ENCODE data around the gene ISG20L2.
"Not testable (repeated sequence)": the region's sequence is repeated elsewhere in the genome, so short reads cannot be mapped to it uniquely, and the experiment has no call there.

ISG20L2 gene

DNA sequence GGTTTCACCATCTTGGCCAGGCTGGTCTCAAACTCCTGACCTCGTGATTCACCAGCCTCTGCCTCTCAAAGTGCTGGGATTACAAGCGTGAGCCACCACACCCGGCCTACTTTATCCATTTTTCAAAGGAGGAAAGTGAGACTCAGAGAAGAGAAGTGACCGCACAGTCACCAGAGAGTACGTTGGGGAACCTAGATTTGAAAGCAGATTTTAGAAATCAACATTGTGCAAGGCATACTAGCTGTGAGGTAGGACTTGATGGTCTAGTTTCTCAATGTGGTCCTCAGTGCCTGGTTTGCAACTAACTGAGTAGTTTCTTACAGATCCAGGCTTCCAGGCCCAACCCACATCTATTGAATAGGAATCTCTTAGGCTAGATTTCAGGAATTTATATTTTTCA lies 37.1 kb upstream of the ISG20L2 start:
- no peak for ATAC-seq
- no peak for TF ChIP-seq SNAI2 (CRISPR knock-in tag; IDR thresholded peaks at IDR 0.05)

DNA sequence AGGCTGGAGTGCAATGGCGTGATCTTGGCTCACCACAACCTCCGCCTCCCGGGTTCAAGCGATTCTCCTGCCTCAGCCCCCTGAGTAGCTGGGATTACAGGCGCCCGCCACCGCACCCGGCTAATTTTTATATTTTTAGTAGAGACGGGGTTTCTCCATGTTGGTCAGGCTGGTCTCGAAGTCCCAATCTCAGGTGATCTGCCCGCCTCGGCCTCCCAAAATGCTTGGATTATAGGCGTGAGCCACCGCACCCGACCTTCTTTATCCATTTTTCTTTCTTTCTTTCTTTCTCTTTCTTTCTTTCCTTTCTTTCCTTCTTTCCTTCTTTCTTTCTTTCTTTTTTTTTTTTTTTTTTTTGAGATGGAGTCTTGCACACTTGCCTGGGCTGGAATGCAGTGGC lies 36.6 kb upstream of the ISG20L2 start:
- not testable (repeated sequence) for ATAC-seq

DNA sequence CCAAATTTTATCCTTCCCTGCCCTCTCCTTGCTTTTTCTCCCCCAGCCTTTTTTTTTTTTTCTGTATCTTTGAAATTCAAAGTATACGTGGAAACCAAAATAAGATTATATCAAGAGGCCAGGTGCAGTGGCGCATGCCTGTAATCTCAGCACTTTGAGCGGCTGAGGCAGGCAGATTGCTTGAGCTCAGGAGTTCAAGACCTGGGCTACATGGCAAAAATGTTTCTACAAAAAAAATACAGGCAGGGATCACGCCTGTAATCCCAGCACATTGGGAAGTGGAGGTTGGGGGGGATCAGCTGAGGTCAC lies 32.2 kb upstream of the ISG20L2 start:
- no peak for ATAC-seq
- TF ChIP-seq ARNTL (CRISPR knock-in tag; IDR thresholded peaks at IDR 0.05; ENCODE audit: borderline replicate concordance, low read depth) (no peak), BACH2 (CRISPR knock-in tag; IDR thresholded peaks at IDR 0.05; ENCODE audit: borderline replicate concordance) (no peak), OSR1 (CRISPR knock-in tag; IDR thresholded peaks at IDR 0.05) (no peak), ZC3H10 (CRISPR knock-in tag; IDR thresholded peaks at IDR 0.05) (no peak), SNAI2 (CRISPR knock-in tag; IDR thresholded peaks at IDR 0.05) (no peak), TCF4 (CRISPR knock-in tag; IDR thresholded peaks at IDR 0.05; ENCODE audit: borderline replicate concordance) (no peak), ISL1 (CRISPR knock-in tag; IDR thresholded peaks at IDR 0.05) (no peak), TOX (CRISPR knock-in tag; IDR thresholded peaks at IDR 0.05; ENCODE audit: borderline replicate concordance) (no peak)

DNA sequence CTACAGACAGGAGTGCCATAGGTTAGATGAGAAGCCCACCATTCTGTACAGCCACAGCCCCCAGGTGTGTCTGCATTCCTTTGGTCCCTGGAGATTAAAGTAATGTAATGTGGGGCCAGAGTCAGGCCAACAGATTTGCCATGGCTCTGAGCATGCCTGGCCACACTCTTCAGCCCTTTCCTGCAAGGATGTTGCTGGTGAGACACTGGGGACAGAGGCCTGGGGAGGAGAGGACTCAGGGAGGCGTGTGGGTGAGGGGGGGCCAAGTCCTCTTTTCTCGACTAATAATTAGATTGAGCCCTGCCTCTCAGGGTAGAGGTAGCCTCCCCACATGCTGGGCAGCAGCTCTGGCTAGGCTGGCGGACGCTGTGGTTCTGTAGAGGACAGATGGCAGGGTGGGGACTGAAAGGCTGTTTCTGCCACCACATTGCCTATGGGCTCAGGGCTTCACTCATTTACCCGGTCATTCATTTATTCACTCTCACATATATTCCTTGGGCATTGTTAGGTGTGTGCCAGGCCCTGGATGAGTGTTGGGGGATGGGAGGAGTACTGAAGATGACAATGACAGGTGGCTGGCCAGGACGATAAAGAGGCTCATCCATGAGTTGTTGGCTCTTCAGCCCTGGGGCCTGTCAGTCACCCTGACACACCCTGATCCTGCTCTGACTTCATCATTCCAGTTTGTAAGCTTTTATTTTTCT lies 31.7 kb upstream of the ISG20L2 start:
- TF ChIP-seq OSR1 (CRISPR knock-in tag; IDR thresholded peaks at IDR 0.05) (no peak), ZC3H10 (CRISPR knock-in tag; IDR thresholded peaks at IDR 0.05) (no peak), TCF4 (CRISPR knock-in tag; IDR thresholded peaks at IDR 0.05; ENCODE audit: borderline replicate concordance) (no peak), ESRRG (CRISPR knock-in tag; IDR thresholded peaks at IDR 0.05) (no peak), SNAI2 (CRISPR knock-in tag; IDR thresholded peaks at IDR 0.05) (no peak), CSDC2 (CRISPR knock-in tag; IDR thresholded peaks at IDR 0.05) (no peak), ISL1 (CRISPR knock-in tag; IDR thresholded peaks at IDR 0.05) (no peak), TOX (CRISPR knock-in tag; IDR thresholded peaks at IDR 0.05; ENCODE audit: borderline replicate concordance) (no peak), ZFP3 (CRISPR knock-in tag; IDR thresholded peaks at IDR 0.05) (no peak), GLIS3 (CRISPR knock-in tag; IDR thresholded peaks at IDR 0.05) (no peak), ZFP30 (CRISPR knock-in tag; IDR thresholded peaks at IDR 0.05) (no peak)
- TF ChIP-seq, protein P1, sequence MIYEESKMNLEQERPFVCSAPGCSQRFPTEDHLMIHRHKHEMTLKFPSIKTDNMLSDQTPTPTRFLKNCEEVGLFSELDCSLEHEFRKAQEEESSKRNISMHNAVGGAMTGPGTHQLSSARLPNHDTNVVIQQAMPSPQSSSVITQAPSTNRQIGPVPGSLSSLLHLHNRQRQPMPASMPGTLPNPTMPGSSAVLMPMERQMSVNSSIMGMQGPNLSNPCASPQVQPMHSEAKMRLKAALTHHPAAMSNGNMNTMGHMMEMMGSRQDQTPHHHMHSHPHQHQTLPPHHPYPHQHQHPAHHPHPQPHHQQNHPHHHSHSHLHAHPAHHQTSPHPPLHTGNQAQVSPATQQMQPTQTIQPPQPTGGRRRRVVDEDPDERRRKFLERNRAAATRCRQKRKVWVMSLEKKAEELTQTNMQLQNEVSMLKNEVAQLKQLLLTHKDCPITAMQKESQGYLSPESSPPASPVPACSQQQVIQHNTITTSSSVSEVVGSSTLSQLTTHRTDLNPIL (CRISPR knock-in tag; IDR thresholded peaks at IDR 0.05; ENCODE audit: low read depth) = no peak
- TF ChIP-seq, protein P2, sequence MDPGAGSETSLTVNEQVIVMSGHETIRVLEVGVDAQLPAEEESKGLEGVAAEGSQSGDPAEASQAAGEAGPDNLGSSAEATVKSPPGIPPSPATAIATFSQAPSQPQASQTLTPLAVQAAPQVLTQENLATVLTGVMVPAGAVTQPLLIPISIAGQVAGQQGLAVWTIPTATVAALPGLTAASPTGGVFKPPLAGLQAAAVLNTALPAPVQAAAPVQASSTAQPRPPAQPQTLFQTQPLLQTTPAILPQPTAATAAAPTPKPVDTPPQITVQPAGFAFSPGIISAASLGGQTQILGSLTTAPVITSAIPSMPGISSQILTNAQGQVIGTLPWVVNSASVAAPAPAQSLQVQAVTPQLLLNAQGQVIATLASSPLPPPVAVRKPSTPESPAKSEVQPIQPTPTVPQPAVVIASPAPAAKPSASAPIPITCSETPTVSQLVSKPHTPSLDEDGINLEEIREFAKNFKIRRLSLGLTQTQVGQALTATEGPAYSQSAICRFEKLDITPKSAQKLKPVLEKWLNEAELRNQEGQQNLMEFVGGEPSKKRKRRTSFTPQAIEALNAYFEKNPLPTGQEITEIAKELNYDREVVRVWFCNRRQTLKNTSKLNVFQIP (CRISPR knock-in tag; IDR thresholded peaks at IDR 0.05; ENCODE audit: borderline replicate concordance, low read depth) = no peak
- no peak; the same call in 2 of the 3 replicates for ATAC-seq

DNA sequence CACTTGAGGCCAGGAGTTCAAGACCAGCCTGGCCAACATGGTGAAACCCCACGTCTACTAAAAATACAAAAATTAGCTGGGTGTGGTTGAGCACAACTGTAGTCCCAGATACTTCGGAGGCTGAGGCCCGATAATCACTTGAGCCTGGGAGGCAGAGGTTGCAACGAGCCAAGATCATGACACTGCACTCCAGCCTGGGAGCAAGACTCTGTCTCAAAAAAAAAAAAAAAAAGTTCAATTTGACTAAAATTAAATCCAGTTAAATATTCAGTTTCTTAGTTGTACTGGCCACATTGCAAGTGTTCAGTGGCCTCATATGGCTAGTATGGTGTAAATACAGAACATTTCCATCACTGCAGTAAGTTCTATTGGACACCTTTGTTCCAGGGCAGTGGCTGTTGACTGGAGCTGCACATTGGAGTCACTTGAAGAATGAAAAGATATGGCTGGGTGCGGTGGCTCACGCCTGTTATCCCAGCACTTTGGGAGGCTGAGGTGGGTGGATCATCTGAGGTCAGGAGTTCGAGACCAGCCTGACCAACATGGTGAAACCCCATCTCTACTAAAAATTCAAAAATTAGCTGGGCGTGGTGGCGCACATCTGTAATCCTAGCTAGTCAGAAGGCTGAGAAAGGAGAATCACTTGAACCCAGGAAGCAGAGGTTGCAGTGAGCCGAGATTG lies 29.1 kb upstream of the ISG20L2 start:
- not testable (repeated sequence) for ATAC-seq

DNA sequence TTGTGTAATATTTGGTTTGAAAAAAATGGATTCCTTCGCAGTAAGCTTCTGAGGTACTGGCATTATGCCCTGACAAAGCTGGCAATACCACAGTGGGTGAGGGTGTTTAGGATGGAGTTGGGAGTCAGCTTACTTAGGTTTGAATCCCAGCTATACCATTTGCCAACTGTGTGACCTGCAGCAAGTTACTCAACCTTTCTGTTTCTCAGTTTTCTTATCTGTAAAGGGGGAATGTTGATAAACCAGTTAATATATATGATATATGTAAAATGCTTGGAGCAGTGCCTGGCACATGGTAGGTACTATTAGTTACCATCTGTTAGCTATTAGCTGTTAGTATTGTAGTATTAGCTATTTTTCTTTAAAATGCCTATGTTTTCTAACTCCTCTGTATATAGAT lies 27.8 kb upstream of the ISG20L2 start:
- ATAC-seq = no peak
- TF ChIP-seq TCF4 (CRISPR knock-in tag; IDR thresholded peaks at IDR 0.05; ENCODE audit: borderline replicate concordance) (no peak), ZFP3 (CRISPR knock-in tag; IDR thresholded peaks at IDR 0.05) (no peak), ZFP30 (CRISPR knock-in tag; IDR thresholded peaks at IDR 0.05) (no peak), OSR1 (CRISPR knock-in tag; IDR thresholded peaks at IDR 0.05) (no peak), ZNF565 (CRISPR knock-in tag; conservative IDR thresholded peaks at IDR 0.05; ENCODE audit: low read depth) (no peak), ISL1 (CRISPR knock-in tag; IDR thresholded peaks at IDR 0.05) (no peak), ZNF70 (CRISPR knock-in tag; IDR thresholded peaks at IDR 0.05) (no peak), ESRRG (CRISPR knock-in tag; IDR thresholded peaks at IDR 0.05) (no peak), ARNTL (CRISPR knock-in tag; IDR thresholded peaks at IDR 0.05; ENCODE audit: borderline replicate concordance, low read depth) (no peak), CSDC2 (CRISPR knock-in tag; IDR thresholded peaks at IDR 0.05) (no peak)
- TF ChIP-seq, protein P2 (CRISPR knock-in tag; IDR thresholded peaks at IDR 0.05; ENCODE audit: borderline replicate concordance, low read depth) = no peak
- TF ChIP-seq, protein P1 (CRISPR knock-in tag; IDR thresholded peaks at IDR 0.05; ENCODE audit: low read depth) = no peak
- TF ChIP-seq, protein P3, sequence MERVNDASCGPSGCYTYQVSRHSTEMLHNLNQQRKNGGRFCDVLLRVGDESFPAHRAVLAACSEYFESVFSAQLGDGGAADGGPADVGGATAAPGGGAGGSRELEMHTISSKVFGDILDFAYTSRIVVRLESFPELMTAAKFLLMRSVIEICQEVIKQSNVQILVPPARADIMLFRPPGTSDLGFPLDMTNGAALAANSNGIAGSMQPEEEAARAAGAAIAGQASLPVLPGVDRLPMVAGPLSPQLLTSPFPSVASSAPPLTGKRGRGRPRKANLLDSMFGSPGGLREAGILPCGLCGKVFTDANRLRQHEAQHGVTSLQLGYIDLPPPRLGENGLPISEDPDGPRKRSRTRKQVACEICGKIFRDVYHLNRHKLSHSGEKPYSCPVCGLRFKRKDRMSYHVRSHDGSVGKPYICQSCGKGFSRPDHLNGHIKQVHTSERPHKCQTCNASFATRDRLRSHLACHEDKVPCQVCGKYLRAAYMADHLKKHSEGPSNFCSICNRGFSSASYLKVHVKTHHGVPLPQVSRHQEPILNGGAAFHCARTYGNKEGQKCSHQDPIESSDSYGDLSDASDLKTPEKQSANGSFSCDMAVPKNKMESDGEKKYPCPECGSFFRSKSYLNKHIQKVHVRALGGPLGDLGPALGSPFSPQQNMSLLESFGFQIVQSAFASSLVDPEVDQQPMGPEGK (CRISPR knock-in tag; IDR thresholded peaks at IDR 0.05; ENCODE audit: borderline replicate concordance) = no peak

Measured in SK-N-SH treated with all-trans-retinoic acid at 6 μM for 48 hours (cell line).